HUES48 (cell line): ENCODE results near the gene DBI.

Experiments used
- H3K27ac ChIP-seq: one replicate; pipeline ENCODE4 v1.7.0; 2013; ENCODE audit warnings: low read depth, low read length, inconsistent platforms
- H3K27me3 ChIP-seq: 2 replicates; pipeline ENCODE4 v1.6.1; 2013; ENCODE audit warnings: mild to moderate bottlenecking, low read length; ENCODE audit not compliant: control insufficient read depth, insufficient read depth
- H3K36me3 ChIP-seq: 2 replicates; pipeline ENCODE4 v1.6.1; 2013; ENCODE audit warnings: low read length; ENCODE audit not compliant: control insufficient read depth, insufficient read depth
- H3K4me1 ChIP-seq: 2 replicates; pipeline ENCODE4 v1.6.1; 2013; ENCODE audit warnings: mild to moderate bottlenecking, low read length; ENCODE audit not compliant: control insufficient read depth, insufficient read depth
- H3K4me3 ChIP-seq: 2 replicates; pipeline ENCODE4 v1.5.1; 2013; ENCODE audit warnings: mild to moderate bottlenecking, low read depth, low read length
- H3K9ac ChIP-seq: 2 replicates; pipeline ENCODE4 v1.6.1; 2013; ENCODE audit warnings: mild to moderate bottlenecking, low read depth, low read length, moderate library complexity
- H3K9me3 ChIP-seq: 2 replicates; pipeline ENCODE4 v1.6.1; 2013; ENCODE audit warnings: low read length; ENCODE audit not compliant: control insufficient read depth, insufficient read depth

Gene DBI

GRCh38 chr2:119338272-119338671 is 28.5 kb upstream of the DBI start:
- no peaks in the 10 kb centered on the region for H3K9me3 ChIP-seq
- no peaks in the 10 kb centered on the region for H3K36me3 ChIP-seq
- H3K9ac ChIP-seq = no peak overlapping the region
- H3K27me3 ChIP-seq = no peaks in the 10 kb centered on the region
- H3K27ac ChIP-seq = no peak overlapping the region
- no peak overlapping the region for H3K4me3 ChIP-seq
- no peaks in the 10 kb centered on the region for H3K4me1 ChIP-seq

GRCh38 chr2:119338826-119339561 is 27.8 kb upstream of the DBI start:
- no peak overlapping the region for H3K9ac ChIP-seq
- no peaks in the 10 kb centered on the region for H3K27me3 ChIP-seq
- no peaks in the 10 kb centered on the region for H3K4me1 ChIP-seq
- H3K27ac ChIP-seq = no peak overlapping the region
- no peak overlapping the region for H3K4me3 ChIP-seq
- no peaks in the 10 kb centered on the region for H3K36me3 ChIP-seq
- no peaks in the 10 kb centered on the region for H3K9me3 ChIP-seq

GRCh38 chr2:119339562-119339923 is 27.2 kb upstream of the DBI start:
- Histone ChIP-seq H3K4me1 (no peaks in the 10 kb centered on the region), H3K27me3 (no peaks in the 10 kb centered on the region), H3K9ac (no peak overlapping the region), H3K4me3 (no peak overlapping the region), H3K36me3 (no peaks in the 10 kb centered on the region), H3K27ac (no peak overlapping the region), H3K9me3 (no peaks in the 10 kb centered on the region)

- Histone ChIP-seq H3K4me1 (no peaks in the 10 kb centered on the region), H3K9ac (no peak overlapping the region), H3K27ac (no peak overlapping the region), H3K9me3 (no peaks in the 10 kb centered on the region), H3K27me3 (no peaks in the 10 kb centered on the region), H3K36me3 (no peaks in the 10 kb centered on the region), H3K4me3 (no peak overlapping the region)
Measured at GRCh38 chr2:119341684-119342083, 25.1 kb upstream of the DBI start.

- no peak overlapping the region for H3K9ac ChIP-seq
- H3K4me1 ChIP-seq = peaks cover 24% of the 10 kb centered on the region
- no peaks in the 10 kb centered on the region for H3K9me3 ChIP-seq
- no peak overlapping the region for H3K4me3 ChIP-seq
- no peaks in the 10 kb centered on the region for H3K27me3 ChIP-seq
- no peaks in the 10 kb centered on the region for H3K36me3 ChIP-seq
- no peak overlapping the region for H3K27ac ChIP-seq
Measured at GRCh38 chr2:119349289-119349688, 17.5 kb upstream of the DBI start.

- Histone ChIP-seq H3K27ac (peak overlapping the region; percentile 68), H3K9ac (0 out of 2 replicates have a peak overlapping the region, but pooled peaks have one; percentile 8), H3K36me3 (no peaks in the 10 kb centered on the region), H3K4me1 (peaks cover 24% of the 10 kb centered on the region), H3K9me3 (no peaks in the 10 kb centered on the region), H3K4me3 (0 out of 2 replicates have a peak overlapping the region, but pooled peaks have one; percentile 4), H3K27me3 (no peaks in the 10 kb centered on the region)
Measured at GRCh38 chr2:119350311-119350998, 16.3 kb upstream of the DBI start.

- no peak overlapping the region for H3K4me3 ChIP-seq
- H3K9ac ChIP-seq = no peak overlapping the region
- no peaks in the 10 kb centered on the region for H3K36me3 ChIP-seq
- H3K27ac ChIP-seq = no peak overlapping the region
- no peaks in the 10 kb centered on the region for H3K9me3 ChIP-seq
- no peaks in the 10 kb centered on the region for H3K27me3 ChIP-seq
- H3K4me1 ChIP-seq = peaks cover 25% of the 10 kb centered on the region
Measured at GRCh38 chr2:119352357-119352756, 14.4 kb upstream of the DBI start.

GRCh38 chr2:119354860-119355259 is 11.9 kb upstream of the DBI start:
- no peak overlapping the region for H3K4me3 ChIP-seq
- no peak overlapping the region for H3K9ac ChIP-seq
- H3K27ac ChIP-seq = no peak overlapping the region
- no peaks in the 10 kb centered on the region for H3K36me3 ChIP-seq
- H3K27me3 ChIP-seq = no peaks in the 10 kb centered on the region
- H3K4me1 ChIP-seq = peaks cover 24% of the 10 kb centered on the region
- H3K9me3 ChIP-seq = no peaks in the 10 kb centered on the region

GRCh38 chr2:119359774-119360173 is 7.0 kb upstream of the DBI start:
- H3K4me1 ChIP-seq = peaks cover 5% of the 10 kb centered on the region; the same call in 1 of the 2 replicates
- H3K36me3 ChIP-seq = no peaks in the 10 kb centered on the region
- no peak overlapping the region for H3K4me3 ChIP-seq
- no peak overlapping the region for H3K9ac ChIP-seq
- H3K9me3 ChIP-seq = no peaks in the 10 kb centered on the region
- no peak overlapping the region for H3K27ac ChIP-seq
- H3K27me3 ChIP-seq = no peaks in the 10 kb centered on the region

GRCh38 chr2:119360423-119360966 is 6.3 kb upstream of the DBI start:
- no peak overlapping the region for H3K4me3 ChIP-seq
- H3K27me3 ChIP-seq = no peaks in the 10 kb centered on the region
- H3K9ac ChIP-seq = no peak overlapping the region
- H3K27ac ChIP-seq = no peak overlapping the region
- H3K4me1 ChIP-seq = peaks cover 8% of the 10 kb centered on the region
- H3K36me3 ChIP-seq = no peaks in the 10 kb centered on the region
- no peaks in the 10 kb centered on the region for H3K9me3 ChIP-seq

- Histone ChIP-seq H3K27ac (no peak overlapping the region), H3K4me3 (no peak overlapping the region), H3K36me3 (peaks cover 16% of the 10 kb centered on the region), H3K27me3 (no peaks in the 10 kb centered on the region), H3K9ac (no peak overlapping the region), H3K4me1 (peaks cover 16% of the 10 kb centered on the region), H3K9me3 (no peaks in the 10 kb centered on the region)
Measured at GRCh38 chr2:119364798-119365197, 2.0 kb upstream of the DBI start.
